Measurements from ENCODE around the gene PDF.

The PDF gene

DNA sequence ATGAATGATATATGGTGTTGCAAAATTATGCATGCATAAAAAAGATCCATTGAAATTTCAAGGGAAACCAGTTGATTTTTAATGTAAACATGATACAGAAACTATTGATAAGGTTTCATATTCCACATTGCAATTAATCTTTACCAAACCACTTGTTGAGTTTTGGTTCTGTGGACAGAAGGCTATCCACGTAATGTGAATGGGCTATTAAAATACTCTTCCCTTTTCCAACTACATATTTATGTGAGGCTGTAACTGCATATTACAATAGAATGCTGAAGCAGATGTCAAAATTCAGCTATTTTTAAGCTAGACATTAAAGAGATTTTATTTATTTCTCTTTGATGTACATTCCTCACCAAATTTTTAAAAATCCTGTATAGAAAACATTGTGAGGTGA is 53.0 kb downstream of the PDF start:
- DNase-seq (ENCODE audit: low read depth in 2 of 2): no peak

All from stimulated activated CD8-positive, alpha-beta memory T cell treated with anti-CD3 and anti-CD28 coated beads, Interleukin-15, amount 100 ng/mL, for 4 hours (primary cell).